Measurements from ENCODE around the gene C1orf210. TPM values are rescaled to one million over a fixed set of nuclear protein-coding genes. Genes with fewer than 3 reads are reported as not detected.

The C1orf210 gene
- 39.0 and 58.2 TPM in 2 replicates for total RNA-seq (2014; rRNA removed; shearing (Covaris generic))

DNA sequence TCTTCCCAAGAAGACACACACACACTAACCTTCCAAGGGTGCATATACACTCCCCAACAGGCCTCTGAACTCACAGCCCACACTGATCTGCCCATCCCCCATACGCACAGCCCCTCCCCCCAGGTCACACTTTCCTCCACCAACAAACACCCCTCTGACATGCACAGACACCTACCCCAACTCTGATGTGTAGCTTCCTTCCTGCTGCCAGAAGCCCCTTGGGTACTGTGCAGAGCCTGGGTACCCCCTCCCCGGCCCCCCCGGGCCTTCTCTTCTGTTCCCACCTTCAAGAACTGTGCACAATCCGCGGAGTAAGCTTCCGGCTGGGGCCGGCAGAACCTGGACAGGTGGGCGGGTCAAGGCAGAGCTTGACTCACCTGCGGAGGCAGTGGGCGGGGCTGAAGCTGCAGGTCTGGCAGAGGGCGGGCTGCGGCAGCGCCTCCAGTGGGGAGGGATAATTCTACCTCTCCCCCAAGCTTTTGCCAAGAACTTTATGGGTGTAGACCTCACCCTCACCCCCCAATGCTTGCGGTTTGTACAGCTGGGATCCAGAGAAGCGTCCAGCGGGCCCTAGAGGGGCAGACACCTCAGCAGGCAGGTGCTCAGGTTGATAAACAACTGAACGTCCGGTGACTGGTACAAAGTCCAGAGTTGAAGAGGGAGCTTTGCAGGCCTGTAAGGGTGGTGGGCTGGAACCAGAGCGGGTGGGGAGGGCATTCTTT is at the start of gene C1orf210:
TSS of gene C1orf210 (minus strand) at position 313 of the 722 bp plus-strand sequence. CDS start 2,311 bp downstream, outside the sequence.
- peak; percentile 96 for DNase-seq (ENCODE audit: low spot score)

DNA sequence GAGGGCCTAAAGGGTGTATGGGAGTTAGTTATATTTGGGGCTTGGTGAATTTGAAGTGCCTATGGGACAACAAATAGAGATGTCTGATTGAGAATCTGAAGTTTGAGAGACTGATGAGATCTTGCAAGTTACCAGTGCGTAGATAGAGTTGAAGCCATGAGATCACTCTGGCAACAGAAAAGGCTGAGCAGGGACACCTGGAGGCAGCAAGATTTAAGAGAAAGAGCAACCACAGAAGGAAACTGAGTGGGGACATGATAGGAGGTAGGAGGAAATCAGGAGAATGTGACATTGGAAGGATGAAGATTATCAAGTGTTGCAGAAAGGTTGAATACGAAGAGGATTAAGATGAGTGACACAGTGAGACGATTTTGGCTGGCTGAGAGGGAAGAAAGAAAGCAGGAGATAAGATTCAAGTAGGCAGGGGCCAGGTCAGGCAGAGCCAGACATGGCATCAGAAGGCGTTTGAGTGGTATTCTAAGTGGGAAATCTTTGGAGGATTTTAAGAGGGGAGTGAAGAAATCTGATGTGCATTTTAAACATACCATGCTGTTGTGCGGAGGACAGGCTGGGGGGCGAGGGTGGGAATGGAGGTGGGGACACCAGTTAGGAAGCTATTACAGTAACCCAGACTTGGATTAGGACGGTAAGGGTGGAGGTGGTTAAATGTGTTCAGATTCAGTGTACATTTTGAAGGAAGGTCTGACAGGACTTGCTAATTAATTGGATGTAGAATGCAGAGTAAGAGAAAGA is 49.2 kb upstream of the C1orf210 start:
- DNase-seq (ENCODE audit: low spot score), result no peak

DNA sequence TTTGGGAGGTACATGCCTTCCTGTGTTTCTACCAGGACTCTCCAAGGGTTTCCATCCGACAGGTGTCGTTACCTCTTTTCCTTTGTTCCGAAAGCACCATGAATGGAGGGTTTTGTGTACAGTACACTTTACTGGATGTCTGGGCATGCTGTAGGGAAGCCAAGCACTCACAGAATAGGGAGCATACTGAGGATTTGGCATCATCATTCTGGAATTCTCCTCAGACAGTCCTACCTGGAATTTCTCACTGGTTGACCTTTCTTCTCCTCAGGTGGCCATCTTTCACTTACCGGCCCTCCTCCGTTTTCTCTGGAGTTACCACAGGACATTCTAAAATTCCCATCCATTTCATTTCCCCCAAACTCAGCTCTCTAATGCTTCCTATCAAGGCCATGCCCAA is 46.3 kb upstream of the C1orf210 start:
- DNase-seq (ENCODE audit: low spot score), result no peak

DNA sequence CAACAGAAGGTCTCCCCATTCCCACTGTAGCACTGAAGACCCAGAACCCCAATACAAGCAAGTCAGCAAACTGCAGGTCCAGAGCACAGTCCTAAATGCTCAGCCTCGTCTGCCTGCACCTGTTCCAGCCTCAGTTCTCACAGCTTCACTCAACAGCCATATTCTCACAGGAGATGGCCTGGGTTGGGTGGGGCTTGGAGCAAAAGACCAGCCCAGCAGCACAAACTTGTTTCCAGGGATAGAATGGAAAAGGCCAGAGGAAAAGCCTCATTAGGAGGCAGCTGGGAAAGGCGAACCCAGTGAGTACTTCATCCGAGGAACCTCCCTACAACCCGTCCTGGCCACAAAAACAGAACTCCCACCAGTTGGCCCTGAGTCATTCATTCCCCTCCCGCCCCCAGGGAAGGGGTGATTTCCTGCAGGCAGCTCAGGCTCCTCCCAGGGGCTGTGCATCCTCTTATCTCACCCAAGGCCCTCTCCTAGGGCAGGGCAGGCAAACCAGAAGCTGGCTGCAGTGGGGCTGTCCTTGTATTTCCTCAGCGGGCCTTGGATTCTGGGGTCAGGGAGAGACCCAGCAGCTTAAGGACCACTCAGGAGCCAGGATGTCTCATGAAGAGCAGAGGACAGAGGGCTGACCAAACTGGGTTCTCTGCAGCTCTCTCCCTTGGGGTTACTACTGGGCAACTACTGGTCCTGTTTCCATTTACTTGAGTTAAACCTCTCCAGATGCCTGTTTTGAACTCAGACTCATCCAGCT is 44.8 kb upstream of the C1orf210 start:
- DNase-seq (ENCODE audit: low spot score), result no peak

DNA sequence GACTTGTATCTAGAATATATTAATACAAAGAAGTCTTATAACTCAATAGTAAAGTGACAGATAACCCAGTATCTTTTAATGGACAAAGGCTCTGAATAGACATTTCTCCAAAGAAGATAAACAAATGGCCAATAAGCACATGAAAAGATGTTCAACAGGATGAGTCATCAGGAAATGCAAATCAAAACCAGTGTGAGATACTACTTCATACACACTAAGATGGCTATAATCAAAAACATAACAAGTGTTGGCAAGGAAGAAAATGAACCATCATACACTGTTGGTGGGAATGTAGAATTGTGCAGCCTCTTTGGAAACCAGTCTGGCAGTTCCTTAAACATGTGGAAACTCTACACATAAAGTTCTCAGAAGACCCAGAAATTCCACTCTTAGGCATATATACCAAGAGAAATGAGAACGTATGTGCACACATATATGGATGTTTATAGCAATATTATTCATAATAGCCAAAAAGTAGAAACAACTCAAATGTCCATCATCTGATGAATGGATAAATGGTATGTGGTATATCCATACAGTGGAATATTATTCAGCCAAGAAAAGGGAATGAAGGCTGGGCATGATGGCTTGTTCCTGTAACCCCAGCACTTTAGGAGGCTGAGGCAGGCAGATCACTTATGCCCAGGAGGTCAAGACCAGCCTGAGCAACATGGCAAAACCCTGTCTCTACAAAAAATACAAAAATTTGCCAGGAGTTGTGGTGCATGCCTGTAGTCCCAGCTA is 42.3 kb upstream of the C1orf210 start:
- DNase-seq (ENCODE audit: low spot score), result no peak

DNA sequence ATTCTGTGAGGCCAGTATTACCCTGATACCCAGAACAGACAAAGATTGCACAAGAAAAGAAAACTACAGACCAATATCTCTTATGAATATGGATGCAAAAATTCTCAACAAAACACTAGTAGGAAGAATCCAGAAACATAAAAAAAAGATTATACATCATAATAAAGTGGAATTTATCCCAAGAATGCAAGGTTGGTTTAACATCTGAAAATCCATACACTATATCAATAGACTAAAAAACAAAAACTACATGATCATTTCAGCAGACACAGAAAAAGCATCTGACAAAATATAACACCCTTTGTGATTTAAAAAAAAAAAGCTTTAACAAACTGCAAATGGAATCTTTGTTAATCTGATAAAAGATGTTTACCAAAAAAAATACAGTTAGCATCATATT is 40.0 kb upstream of the C1orf210 start:
- DNase-seq (ENCODE audit: low spot score), result no peak

DNA sequence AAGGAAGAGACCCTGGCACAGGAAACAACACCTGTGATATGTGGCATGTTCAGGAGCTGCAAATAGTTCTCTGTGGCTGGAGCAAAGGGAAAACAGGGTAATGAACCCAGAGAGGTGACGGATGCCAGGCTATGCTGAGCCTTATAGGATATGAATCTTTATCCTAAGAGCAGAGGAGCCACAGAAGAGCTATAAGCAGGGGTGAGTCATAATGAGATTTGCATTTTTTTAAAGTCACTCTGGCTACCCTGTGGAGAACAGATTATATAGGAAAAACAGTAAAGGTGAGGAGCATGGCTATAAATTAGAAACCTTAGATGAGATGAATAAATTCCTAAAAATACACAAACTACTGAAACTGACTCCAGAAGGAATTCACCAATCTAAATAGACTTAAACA is 39.4 kb upstream of the C1orf210 start:
- DNase-seq (ENCODE audit: low spot score), result no peak

DNA sequence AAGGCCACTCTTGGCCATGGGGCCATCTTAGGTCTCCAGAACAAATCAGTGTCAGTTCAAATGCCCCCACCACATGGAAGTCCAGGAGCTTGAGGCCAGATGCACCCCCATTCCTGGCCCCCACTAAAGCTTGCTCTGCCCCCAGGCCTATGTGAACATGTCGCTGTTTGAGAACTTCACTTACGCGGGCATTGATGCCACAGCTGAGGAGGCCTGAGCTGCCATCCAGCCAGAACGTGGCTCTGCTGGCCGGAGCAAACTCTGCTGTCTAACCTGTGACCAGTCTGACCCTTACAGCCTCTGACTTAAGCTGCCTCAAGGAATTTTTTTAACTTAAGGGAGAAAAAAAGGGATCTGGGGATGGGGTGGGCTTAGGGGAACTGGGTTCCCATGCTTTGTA is 37.1 kb upstream of the C1orf210 start:
- no peak for DNase-seq (ENCODE audit: low spot score)

DNA sequence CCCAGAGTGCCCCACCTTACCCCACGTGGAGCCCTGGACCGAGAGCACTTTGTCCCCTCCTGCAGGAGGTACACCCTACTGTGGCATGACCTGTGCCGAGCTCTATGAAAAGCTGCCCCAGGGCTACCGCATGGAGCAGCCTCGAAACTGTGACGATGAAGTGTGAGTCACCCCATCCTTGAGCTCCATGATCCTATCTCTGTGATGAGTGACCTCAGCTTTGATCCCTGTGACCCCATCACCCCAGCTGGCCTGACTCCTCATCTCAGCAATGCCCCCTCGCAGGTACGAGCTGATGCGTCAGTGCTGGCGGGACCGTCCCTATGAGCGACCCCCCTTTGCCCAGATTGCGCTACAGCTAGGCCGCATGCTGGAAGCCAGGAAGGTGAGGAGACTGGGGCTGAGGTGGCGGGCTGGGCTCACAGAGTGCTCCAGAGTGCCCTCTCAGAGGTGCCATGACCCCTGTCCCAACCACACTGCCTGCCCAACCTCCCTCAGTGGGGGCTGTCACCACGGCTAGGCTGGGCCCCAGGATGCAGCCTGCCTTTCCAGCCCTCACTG is 36.0 kb upstream of the C1orf210 start:
- DNase-seq (ENCODE audit: low spot score), result no peak

DNA sequence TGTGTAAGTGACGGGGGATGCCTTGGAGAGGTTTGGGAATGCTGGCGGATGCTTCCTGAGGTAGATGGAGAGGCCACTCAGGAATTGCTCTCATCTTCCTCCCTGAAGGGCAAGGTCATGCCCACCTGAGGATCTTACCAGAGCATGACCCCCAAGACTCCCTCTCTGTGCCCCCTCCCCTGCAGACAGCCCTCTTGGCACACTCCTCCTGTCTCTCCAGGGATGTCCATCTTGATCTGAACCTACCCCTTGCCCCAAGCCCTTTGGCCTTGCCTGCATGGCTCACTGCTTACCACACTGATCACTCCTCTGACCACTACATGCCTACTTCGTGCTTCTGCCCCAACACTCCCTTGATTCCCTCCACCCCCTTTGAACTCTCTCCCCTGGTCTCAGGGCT is 34.4 kb upstream of the C1orf210 start:
- no peak for DNase-seq (ENCODE audit: low spot score)

DNA sequence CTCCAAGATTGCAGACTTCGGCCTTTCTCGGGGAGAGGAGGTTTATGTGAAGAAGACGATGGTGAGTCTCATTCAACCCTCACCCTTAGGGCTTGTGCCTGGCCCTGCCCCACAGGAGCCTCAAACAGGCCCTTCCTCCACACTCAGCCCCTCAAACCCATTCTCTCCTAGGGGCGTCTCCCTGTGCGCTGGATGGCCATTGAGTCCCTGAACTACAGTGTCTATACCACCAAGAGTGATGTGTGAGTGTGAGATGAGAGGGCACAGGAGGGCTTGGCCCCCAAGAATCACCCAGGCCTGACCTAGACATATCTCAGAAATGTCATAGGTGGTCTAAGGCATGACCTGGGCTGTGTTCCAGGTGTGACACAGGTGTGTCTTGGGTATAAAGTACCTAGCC is 33.9 kb upstream of the C1orf210 start:
- no peak for DNase-seq (ENCODE audit: low spot score)

DNA sequence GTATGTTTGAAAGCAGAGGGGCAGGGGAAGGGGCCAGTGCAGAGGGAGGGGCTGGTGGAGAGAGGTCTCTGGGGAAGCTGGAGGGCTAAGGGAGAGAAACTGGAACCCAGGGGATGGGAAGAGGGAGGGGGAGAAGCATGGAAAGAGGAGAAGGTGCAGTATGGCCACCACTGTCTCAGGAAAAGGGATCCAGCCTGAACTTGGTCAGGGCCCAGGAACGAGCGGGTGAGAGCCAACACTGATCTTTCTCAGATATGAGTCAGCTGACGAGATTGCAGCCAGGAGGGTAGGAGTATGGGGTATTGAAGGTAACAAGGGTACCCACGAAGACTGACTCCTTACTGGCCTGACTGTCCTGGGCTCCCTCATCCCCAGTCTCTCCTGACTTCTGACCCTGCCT is 33.5 kb upstream of the C1orf210 start:
- DNase-seq (ENCODE audit: low spot score), result no peak

DNA sequence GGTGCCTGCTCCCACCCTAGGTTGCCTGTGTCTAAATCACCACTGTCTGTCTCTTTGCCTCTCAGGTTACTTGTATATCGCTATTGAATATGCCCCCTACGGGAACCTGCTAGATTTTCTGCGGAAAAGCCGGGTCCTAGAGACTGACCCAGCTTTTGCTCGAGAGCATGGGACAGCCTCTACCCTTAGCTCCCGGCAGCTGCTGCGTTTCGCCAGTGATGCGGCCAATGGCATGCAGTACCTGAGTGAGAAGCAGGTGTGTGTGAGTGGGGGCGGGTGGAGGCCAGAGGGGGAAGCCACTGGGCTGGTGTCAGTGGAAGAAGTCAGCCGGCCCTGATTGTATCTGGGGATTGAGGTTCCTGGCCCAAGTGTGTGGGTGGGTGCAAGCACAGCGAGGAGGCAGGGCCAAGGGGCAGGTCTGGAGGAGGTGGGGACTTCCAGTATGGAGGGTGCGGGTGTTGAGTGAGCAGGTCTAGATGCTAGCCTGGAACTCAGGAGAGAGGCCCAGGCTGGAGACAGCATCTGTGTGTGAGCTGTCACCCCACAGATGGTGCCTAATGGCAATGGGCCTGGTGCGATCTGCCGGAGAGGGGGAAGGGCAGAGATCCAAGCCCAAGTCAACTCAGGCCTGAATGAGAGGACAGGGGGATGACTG is 32.6 kb upstream of the C1orf210 start:
- no peak for DNase-seq (ENCODE audit: low spot score)

DNA sequence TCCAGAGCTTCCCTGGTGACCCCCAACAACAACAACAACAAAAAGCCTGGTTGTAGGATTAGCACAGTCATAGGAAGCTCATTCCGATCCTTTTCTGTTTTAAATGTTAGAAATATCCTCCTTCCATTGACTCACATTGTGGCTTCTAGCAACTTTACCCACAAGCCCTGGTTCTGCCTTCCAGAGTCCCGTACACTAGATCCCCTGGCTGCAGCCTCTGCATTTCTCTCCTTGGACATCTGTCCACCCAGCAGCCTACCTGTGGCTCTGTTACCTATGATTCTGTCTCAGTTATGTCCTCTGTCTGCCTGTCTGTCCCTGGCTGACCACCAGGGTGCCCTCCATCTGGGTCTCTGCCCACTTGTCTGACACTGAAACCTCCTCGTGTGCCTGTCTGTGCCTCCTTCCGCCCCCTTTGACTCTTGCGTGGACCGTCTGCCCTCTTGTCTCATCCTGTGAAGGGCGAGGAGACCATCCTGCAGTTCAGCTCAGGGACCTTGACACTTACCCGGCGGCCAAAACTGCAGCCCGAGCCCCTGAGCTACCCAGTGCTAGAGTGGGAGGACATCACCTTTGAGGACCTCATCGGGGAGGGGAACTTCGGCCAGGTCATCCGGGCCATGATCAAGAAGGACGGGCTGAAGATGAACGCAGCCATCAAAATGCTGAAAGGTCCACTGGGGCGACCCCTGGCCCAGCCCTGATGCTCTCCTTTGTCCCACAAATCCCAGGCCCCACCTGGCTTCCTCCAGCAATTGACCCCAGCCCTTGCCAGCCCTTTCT is 31.5 kb upstream of the C1orf210 start:
- DNase-seq (ENCODE audit: low spot score), result peak; percentile 11

DNA sequence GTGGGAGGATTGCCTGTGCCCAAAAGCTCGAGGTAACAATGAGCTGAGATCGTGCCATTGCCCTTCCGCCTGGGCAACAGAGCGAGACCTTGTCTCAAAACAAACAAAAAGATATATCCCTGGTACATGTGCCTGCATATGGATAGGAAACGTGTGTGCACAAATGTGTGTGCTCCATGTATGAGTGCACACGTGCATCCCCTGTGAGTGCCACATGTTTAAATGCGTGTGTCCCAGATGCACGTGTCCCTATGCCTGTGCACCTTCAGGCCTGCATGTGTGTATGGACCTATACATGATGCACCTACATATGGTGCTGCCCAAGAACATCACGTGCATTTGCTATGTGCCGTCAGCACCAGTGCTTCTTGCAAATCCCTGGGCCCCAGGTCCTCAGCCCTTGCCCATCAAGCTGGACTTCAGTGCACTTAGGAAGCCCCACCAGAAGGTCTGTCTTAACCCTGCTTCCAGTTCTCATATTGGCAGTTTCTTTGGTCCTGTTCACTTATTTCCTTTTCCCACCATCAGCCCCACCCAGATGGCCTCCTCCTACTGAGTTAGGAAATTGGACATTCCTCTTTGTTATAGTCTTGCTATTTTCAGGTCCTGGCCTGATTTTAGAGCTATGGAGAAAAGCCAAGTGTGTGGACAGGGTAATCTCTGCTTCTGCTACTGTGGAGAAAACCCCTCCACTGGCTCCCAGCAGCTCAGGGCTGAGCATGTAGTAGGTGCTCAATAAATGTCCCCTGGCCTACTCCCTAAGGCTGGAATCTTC is 30.8 kb upstream of the C1orf210 start:
- no peak for DNase-seq (ENCODE audit: low spot score)

DNA sequence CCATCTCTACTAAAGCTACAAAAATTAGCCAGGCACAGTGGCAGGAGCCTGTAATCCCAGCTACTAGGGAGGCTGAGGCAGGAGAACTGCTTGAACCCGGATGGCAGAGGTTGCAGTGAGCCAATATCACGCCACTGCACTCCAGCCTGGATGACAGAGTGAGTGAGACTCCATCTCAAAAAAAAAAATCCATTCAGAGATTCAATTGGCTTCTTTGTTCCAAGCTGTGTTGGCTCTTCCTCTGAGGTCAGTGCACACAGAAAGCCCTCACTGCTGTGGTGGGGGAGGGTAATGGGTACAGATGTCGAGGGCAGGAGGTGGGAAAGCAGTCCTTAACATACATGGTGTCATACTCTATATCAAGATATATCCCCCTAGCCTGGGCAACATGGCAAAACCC is 30.1 kb upstream of the C1orf210 start:
- no peak for DNase-seq (ENCODE audit: low spot score)

DNA sequence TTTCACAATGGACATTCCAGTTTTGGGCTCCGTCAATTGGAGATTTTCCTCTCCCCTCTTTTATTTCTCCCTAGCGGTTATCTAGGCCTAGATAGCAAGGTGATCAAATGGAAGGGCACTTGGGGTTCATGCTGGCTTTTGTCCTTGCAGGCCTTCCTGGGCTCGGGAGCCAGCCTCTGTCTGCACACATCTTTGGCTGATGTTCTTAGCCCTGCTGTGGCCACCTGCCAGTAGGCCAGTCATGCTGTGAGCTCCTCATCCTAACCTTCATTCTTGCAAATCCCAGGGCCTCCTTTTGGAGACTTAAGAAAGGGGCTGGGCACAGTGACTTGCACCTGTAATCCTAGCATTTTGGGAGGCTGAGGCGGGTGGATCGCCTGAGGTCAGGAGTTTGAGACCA is 28.9 kb upstream of the C1orf210 start:
- no peak for DNase-seq (ENCODE audit: low spot score)

DNA sequence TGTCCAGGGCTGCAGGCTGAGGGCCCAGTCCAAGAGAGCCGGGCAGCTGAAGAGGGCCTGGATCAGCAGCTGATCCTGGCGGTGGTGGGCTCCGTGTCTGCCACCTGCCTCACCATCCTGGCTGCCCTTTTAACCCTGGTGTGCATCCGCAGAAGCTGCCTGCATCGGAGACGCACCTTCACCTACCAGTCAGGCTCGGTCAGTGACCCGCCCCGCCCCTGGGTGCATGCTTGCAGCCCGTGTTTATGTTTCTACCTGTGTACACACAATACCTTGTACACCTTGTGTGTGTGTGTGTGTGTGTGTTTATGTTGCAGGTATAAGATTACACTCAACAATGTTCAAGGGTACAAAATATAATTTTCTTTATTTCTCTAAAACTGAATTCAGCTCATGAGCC is 28.4 kb upstream of the C1orf210 start:
- peak; percentile 32 for DNase-seq (ENCODE audit: low spot score)
